ENCODE data around the gene LPAR3.

DNA sequence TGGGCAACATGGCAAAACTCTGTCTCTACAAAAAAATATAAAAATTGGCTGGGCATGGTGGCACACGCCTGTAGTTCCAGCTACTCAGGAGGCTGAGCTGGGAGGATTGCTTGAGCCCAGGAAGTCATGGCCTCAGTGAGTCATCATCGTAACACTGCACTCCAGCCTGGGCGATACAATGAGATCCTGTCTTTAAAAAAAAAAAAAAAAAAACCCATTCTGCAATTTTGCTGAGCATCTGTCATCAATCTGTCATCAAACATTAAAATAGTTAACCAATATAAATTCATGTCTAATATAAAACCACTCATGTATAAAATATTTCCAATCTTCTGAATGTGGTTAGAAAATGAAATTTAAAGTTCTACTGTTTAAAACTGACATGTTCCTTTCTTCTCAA lies 56.9 kb downstream of the LPAR3 start:
- TF ChIP-seq, protein P1, sequence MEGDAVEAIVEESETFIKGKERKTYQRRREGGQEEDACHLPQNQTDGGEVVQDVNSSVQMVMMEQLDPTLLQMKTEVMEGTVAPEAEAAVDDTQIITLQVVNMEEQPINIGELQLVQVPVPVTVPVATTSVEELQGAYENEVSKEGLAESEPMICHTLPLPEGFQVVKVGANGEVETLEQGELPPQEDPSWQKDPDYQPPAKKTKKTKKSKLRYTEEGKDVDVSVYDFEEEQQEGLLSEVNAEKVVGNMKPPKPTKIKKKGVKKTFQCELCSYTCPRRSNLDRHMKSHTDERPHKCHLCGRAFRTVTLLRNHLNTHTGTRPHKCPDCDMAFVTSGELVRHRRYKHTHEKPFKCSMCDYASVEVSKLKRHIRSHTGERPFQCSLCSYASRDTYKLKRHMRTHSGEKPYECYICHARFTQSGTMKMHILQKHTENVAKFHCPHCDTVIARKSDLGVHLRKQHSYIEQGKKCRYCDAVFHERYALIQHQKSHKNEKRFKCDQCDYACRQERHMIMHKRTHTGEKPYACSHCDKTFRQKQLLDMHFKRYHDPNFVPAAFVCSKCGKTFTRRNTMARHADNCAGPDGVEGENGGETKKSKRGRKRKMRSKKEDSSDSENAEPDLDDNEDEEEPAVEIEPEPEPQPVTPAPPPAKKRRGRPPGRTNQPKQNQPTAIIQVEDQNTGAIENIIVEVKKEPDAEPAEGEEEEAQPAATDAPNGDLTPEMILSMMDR (IDR thresholded peaks at IDR 0.05), result no peak
- no peak for TF ChIP-seq POLR2A (IDR thresholded peaks at IDR 0.05)
